ENCODE data around the gene EFS.

Gene EFS

DNA sequence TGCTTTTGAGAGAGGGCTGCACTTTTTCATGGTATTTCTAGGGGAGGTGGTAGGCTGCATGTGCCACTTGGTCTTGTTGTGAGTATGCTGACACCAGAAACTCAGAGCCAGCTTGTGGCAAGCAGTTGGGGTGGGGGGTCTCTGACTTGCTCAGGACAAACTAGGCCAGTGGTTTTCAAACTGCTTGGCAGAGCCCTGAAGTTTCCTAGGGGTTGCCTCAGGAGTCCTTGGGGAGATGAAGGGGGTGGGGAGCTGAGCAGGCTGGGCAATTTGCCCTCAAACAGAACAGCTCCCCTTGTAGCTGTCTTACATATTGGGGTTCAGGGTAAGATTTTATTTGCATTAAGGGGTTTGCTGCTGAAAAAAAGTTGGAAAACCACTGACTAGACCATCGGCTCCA lies 54.4 kb downstream of the EFS start:
- H3K27me3 ChIP-seq (ENCODE audit: low read depth), result no peaks in the 10 kb centered on the region
- H3K4me1 ChIP-seq, result peaks cover 11% of the 10 kb centered on the region
- no peak overlapping the region for H3K4me3 ChIP-seq
- in situ Hi-C loops (cut with MboI; ENCODE audit: low sequenced_read_pairs), result no loop called here
- no peak for DNase-seq (ENCODE audit: low spot score in 2 of 2)
- H3K9me3 ChIP-seq, result no peaks in the 10 kb centered on the region
- peaks cover 39% of the 10 kb centered on the region for H3K36me3 ChIP-seq (replicated peaks)

- H3K27me3 ChIP-seq (ENCODE audit: low read depth), result no peaks in the 10 kb centered on the region
- no peaks in the 10 kb centered on the region for H3K9me3 ChIP-seq
- no peak overlapping the region for H3K4me3 ChIP-seq
- no peak for DNase-seq (ENCODE audit: low spot score in 2 of 2)
- in situ Hi-C loops (cut with MboI; ENCODE audit: low sequenced_read_pairs), result no loop called here
- H3K36me3 ChIP-seq (replicated peaks), result peaks cover 34% of the 10 kb centered on the region
- peaks cover 11% of the 10 kb centered on the region for H3K4me1 ChIP-seq
Observed at GRCh38 chr14:23308721-23309445, 56.1 kb downstream of the EFS start.

GRCh38 chr14:23307687-23308644 lies 57.0 kb downstream of the EFS start:
- in situ Hi-C loops (cut with MboI; ENCODE audit: low sequenced_read_pairs), result no loop called here
- Histone ChIP-seq H3K4me1 (peaks cover 13% of the 10 kb centered on the region), H3K36me3 (replicated peaks) (peaks cover 34% of the 10 kb centered on the region), H3K9me3 (no peaks in the 10 kb centered on the region), H3K27me3 (ENCODE audit: low read depth) (no peaks in the 10 kb centered on the region), H3K4me3 (peak overlapping the region; percentile 68)
- DNase-seq (ENCODE audit: low spot score in 2 of 2), result no peak

DNA sequence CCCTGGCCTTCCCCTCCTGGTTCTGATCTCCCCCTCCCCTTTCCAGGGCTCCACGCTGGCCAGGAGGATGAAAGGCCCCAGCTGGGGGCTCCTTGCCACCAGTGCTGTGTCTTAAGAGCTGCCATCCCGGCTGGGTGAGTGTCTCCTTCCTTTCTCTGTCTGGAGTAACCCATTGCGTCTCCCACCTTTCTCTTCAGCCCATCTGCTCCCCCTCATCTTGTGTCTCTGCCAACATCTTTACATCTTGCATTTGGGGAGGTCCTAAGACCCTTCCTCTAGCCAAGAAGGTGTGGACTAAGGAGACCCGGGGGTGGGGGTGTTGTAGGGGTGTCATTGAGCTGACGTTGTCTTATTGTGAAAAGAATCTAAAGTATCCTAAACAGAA lies 57.8 kb downstream of the EFS start:
- Histone ChIP-seq H3K27me3 (ENCODE audit: low read depth) (no peaks in the 10 kb centered on the region), H3K36me3 (replicated peaks) (peaks cover 34% of the 10 kb centered on the region), H3K4me3 (peak overlapping the region; percentile 68), H3K9me3 (no peaks in the 10 kb centered on the region), H3K4me1 (peaks cover 16% of the 10 kb centered on the region)
- DNase-seq (ENCODE audit: low spot score in 2 of 2), result no peak
- in situ Hi-C loops (cut with MboI; ENCODE audit: low sequenced_read_pairs), result no loop called here

DNA sequence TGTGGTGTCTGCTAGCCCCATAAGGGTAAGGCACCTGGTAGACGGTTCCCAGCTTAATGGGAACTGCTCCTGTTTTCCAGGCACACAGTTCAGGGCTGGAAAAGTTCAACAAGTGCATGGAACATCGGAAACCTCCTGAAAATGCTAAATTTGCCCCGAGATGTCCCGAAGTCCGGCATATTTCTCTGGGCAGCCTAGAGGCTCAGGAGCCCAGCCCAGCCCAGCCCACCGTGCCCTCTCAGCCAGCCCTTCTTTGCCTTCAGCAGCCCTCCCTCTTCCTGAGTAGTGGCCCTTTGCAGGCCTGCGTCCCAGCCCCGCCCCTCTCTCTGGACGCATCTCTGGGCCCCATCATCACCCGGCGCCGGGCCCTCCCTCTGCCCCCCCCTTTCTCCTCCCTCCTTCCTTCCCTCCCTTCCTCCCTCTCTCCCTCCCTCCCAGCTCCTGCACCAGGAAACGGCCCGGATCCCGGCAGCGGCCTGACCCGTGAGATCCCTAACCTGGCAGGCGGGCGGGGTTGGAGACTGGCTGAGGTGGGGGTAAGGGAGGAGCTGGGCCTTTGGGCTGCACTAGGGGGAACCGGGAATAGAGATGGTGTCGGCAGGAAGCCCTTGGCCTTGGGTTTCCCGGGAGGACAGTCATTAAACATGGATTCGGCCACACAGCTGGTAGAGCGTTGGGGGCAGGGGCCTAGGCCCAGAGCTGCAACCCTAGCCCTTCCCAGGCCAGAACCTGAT lies 58.4 kb downstream of the EFS start, which contains the start of gene BCL2L2:
BCL2L2 (plus strand) TSS at position 422 of the 734 bp plus-strand sequence. CDS start 935 bp downstream, outside the sequence.
- Histone ChIP-seq H3K27me3 (ENCODE audit: low read depth) (no peaks in the 10 kb centered on the region), H3K36me3 (replicated peaks) (peaks cover 28% of the 10 kb centered on the region), H3K4me1 (peaks cover 14% of the 10 kb centered on the region), H3K9me3 (no peaks in the 10 kb centered on the region), H3K4me3 (peak within 1 kb of the TSS; percentile 68)
- in situ Hi-C loops (cut with MboI; ENCODE audit: low sequenced_read_pairs), result no loop called here
- peak; percentile 83 to 96 for DNase-seq (ENCODE audit: low spot score in 2 of 2)

Measured in HAP-1 (cell line).